GM04503 (cell line): ENCODE results near the gene TMEM72.
A peak's percentile ranks its signal among the peaks of the same experiment; 100 is the strongest.

Source experiments
- DNase-seq: peaks from one replicate; pipeline ENCODE4 v3.0.0-alpha.2; 2012; ENCODE audit warnings: low read depth

TMEM72 gene

DNA sequence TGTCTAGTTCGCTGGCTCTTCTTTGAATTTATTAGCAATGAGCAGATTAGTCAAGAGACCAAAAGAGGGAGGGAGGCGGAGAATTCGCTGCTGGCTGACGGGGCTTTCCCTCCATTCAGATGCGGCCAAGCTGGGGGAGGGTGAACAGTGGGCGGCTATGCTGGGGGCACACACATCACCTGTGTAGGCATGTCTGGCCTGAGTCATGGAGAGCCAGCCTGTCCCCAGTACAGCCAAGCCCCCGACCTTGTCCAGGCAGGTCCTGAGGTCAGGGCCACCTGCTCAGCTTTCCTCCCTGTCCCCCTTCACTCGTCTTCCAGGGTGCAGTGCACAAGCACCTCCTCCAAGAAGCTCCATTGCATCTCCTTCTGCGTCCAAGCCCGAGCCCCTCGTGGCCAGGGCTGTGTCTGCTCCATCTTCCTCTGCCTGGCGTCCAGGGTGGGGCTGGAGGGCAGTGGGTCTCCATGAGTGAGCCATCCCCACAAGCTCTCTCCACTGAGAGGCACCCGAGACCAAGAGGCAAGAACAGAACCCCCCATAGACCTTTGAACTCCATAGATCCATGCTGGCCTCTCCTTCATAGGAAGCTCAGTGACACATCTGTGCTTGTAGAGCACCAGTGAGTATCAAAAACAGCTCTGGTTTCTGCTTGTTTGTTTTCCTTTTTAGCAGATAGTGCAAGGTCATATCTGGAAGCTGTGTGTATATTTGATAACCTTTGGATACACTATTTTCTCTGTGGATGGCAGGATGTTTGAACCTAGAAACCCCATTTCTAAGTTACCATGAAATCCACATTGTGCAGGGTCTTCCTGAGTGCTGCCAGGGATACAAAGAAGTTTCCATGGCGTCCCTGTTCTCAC, 69.4 kb downstream of the TMEM72 start:
- DNase-seq = no peak

DNA sequence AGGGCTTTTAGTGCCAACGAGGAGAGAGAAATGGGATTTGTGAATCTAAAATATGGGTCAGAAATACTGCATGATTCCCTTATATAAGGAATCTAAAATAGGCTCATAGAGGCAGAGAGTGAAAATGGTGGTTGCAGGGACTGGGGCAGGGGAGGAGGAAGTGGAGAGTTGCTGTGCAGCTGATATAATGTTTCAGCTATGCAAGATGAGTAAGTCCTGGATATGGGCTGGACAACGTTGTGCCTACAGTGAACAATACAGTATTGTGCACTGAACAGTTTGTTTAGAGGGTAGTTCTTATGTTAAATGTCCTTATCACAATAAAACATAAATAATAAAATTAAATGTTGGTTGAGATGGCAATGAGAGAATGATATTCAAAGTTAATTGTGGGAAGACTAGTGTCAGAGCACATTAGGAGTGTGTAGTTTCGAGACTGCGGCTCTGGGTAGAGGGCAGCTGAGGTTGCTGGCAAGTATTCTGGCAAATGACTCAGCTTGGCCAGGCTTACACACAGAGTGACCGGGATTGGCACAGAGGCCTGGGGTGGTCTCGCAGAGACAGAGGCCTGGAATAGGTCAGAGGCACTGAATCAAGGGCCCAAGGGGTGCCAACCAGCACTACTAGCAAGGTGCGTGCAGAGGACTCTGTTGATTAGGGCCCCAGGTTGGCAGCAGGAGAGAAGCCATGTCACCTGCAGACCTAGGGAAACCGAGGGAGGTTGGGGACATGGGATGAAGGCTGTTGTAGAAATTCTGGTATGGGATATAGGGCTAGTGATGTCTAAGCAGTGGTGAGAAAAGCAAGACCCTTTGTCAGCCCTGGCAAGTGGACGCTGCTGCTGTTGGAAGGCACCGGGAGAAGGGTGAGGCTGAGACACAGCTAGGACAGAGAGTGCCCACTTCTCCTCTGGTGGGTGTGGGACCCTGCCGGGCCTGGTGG, 70.3 kb downstream of the TMEM72 start:
- DNase-seq = peak; percentile 69

DNA sequence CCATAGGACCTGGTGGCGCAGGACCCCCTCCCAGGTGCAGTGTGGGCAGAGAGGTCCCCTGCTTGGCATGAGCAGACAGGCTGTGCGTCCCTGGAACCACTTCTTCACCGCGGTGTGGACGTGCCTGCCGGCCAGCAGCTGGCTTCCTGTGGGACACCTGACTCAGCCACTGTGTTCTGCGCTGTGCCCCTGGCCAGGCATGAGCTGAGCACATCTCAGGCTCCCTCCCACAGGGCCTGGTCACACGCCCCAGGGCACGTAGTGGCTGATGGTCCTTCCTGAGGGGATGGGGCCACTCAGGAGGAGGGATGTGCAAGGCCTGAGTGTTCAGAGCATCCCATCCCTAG, 71.0 kb downstream of the TMEM72 start:
- DNase-seq = no peak

DNA sequence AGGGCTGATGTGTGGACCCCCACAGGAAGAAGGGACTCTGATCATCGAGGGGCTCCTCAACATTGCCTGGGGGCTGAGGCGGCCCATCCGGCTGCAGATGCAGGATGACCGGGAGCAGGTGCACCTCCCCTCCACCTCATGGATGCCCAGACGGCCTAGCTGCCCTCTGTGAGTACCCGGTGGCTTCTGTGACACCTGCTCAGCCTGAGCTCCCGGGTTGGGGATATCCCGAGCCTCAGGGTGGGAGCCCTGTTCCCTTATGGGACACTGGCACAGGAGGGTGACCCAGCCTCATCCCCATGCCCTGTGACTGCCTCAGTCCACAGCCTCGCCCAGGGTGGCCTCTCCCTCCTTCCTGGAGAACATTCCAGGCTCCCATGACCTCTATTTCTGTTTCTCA, 71.4 kb downstream of the TMEM72 start:
- DNase-seq = no peak

DNA sequence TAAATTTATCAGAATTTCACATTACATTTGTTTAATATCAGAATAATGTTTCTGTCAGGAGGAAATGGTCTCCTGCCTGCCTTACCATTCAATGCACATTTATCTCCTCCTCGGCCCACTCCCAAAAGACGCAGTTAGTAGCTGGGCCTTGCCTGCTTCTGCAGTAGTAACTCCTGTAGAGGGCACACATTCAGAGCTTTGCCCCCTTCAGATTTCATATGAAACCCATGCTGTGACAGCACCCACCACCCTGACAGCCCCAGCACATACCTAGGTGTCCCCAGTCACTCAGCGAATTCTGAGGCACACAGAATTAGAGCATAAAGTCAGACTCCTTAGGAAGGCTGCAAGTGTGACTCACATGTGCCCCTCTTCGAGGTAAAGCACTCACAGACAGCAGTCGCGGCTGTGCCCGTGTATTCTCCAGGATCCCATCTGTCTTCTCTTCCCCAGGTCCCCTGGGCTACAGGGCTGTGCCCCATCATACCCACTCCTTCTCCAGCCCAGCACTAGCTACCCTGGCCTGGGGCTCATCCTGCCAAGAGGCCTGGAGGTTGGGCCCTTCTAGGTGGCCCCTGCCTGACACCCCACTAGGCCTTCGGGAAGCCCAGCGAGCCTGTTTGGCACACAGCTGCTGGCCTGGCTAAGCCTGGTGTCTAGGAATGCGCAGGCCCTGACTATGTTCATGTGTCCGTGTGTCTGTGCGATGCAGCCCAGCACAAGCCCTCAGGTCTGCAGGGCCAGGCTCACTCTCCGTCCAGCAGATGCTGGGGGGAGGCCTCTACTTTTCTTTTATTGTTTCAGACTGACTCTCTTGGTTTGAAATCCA, 72.1 kb downstream of the TMEM72 start:
- DNase-seq = no peak

DNA sequence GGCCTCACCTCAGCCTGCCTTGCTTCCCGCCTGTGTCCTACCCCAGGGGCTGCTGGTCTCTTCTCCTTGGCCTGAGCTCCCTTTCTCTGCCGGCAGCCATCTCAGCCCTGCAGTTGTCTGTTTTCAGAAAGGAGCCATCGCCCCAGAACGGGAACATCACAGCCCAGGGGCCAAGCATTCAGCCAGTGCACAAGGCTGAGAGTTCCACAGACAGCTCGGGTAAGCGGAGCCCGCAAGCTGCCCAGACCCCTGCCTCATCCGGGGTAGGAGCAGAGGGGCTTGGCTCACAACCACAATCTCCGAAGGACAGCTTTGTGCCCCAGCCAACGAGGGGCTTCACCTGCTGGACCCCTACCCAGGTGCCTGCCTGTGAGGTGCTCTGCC, 72.8 kb downstream of the TMEM72 start:
- DNase-seq = no peak

DNA sequence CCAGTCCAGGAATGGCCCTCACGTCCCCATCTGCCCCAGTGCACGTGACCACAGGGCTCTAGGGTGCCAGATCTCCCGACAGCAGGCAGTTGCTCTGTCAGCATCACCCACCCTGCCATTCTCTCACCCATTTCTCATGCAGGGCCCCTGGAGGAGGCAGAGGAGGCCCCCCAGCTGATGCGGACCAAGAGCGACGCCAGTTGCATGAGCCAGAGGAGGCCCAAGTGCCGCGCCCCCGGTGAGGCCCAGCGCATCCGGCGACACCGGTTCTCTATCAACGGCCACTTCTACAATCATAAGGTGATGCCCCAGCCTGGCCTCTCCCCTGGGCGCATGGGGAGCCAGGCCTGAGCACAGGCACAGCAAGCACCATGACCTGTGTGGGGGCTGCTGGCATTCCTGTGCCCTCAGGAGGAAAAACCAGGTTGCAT, 73.5 kb downstream of the TMEM72 start:
- DNase-seq = no peak

DNA sequence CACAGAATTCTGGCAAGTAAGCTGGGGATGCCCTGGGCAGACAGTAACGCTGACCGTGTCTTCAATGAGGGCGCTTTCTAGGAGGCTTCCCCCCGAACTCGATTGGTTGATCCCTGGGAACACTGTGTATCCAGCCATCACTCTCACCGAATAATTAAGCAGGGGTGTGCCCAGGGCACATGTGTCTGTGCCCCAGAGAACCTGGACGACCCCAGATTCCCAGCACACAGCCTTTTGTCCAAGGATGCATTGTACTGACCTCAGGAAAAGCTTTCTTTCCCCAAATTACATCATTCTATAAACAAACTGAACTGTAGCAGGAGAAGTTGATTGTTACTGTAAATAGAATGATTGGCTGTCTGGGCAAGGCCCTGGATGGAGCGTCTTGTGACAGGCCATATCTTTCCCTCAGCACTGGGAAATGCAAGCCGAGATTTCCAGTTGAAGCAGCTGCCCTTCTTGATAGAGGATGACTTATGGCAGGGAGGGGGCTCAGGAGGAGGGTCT, 74.1 kb downstream of the TMEM72 start:
- no peak for DNase-seq

DNA sequence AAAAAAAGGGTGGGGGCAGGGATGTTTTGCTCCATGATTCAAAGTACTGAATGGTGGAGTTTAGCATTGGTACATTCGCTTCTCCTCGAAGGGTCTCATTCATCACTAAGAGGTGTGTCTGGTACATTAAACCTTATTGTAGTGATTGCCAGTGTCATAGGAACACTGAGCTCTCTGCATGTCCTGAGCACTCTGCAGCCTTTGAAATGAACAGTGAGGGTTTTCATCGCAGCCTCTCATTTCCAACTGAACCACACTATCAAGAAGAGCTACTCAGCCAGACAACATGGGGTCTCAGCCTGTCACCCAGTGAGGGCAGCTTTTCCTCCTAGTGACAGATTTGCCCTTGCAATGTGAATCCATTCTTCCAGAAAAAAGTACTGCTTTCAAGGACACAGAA, 75.0 kb downstream of the TMEM72 start:
- no peak for DNase-seq
